Measurements from ENCODE around the gene PPEF2.

PPEF2 gene

GRCh38 chr4:75822416-75822815 is 79.8 kb downstream of the PPEF2 start:
- DNase-seq = no peak

GRCh38 chr4:75821966-75822365 is 80.3 kb downstream of the PPEF2 start:
- no peak for DNase-seq

GRCh38 chr4:75821216-75821615 is 81.0 kb downstream of the PPEF2 start:
- no peak for DNase-seq

GRCh38 chr4:75820676-75821075 is 81.6 kb downstream of the PPEF2 start:
- DNase-seq = no peak

GRCh38 chr4:75820197-75820596 is 82.1 kb downstream of the PPEF2 start:
- DNase-seq = no peak

GRCh38 chr4:75819121-75819520 is 83.1 kb downstream of the PPEF2 start:
- no peak for DNase-seq

GRCh38 chr4:75817901-75818300 is 84.4 kb downstream of the PPEF2 start:
- no peak for DNase-seq

Data from NCI-H2029 (cell line).